NCI-H2171 treated with DMSO at 0.1 percent for 48 hours (cell line): Measurements from ENCODE around the gene USP12.
"Not testable (repeated sequence)": the region's sequence is repeated elsewhere in the genome, so short reads cannot be mapped to it uniquely, and the experiment has no call there.

Source experiments
- DNase-seq: peaks from one replicate; lab custom pipeline; 2025; lab: John Stamatoyannopoulos, UW

Gene USP12

DNA sequence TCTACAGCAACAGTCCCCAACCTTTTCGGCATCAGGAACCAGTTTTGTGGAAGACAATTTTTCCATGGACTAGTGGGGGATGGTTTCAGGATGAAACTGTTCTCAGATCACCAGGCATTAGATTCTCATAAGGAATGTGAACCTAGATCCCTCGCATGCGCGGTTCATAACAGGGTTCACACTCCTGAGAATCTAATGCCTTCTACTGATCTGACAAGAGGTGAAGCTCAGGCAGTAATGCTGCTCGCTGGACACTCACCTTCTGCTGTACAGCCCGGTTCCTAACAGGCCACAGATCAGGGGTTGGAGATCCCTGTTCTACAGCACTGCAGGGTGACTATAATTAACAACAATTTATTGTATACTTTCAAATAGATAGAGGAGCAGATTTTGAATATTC is 21.9 kb downstream of the USP12 start:
- no peak for DNase-seq

DNA sequence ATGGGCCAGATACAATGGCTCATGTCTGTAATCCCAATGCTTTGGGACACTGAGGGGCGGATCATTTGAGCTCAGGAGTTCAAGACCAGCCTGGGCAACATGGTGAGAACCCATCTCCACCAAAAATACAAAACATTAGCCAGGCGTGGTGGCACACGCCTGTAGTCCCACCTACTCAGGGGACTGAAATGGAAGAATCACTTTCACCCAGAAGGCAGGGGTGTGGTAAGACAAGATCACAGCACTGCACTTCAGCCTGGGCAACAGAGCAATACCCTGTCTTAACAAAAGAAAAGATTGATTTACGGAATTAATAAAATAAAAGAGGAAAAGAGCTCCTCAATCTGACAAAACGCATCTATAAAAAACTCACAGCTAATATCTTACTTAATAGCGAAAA is 22.7 kb downstream of the USP12 start:
- DNase-seq: no peak

GRCh38 chr13:27147530-27148170 is 24.0 kb downstream of the USP12 start:
- DNase-seq: no peak

DNA sequence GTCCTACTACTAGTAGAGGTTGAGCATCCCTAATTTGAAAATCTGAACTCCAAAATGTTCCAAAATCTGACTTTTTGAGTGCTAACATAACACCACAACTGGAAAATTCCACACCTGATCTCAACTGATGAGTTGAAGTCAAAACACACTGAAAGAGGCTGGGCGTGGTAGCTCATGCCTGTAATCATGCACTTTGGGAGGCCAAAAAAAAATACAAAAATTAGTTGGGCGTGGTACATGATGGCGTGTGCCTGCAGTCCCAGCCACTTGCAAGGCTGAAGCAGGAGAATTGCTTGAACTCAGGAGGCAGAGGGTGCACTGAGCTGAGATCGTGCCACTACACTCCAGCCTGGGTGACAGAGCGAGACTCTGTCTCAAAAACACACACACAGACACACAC is 29.9 kb downstream of the USP12 start:
- DNase-seq: no peak

DNA sequence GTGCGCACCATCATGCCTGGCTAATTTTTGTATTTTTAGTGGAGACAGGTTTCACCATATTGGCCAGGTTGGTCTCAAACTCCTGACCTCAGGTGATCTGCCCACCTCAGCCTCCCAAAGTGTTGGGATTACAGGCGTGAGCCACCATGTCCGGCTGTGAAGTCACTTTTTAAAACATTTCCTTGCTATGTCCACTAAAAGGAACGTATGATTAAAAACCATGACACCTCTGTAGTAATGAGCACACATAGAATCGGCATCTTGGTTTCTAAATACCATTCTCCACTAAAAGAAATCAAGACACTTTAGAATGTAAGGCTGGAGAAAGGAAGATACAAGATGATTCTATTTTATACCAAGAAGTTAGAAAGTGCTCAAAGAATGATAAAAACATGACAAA is 30.5 kb downstream of the USP12 start:
- not testable (repeated sequence) for DNase-seq

- no peak for DNase-seq
These were observed 31.6 kb downstream of the USP12 start for GRCh38 chr13:27140060-27140459.

DNA sequence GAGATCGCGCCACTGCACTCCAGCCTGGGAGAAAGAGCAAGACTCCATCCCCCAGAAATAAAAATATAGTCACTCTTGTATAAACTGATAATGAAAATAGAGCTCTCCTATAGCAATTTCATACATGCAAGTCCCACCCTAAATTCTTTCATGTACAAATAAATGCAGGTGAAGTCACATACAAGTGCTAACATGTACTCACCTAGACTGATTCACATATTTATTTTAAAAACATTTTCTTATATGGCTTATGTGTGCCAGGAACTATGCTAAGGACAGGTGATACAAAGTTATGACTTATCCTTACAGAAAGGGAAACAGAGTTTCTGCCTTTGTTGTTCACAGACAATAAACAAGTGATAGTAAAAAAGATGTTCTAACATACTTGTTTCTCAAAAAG is 32.0 kb downstream of the USP12 start:
- DNase-seq: no peak

DNA sequence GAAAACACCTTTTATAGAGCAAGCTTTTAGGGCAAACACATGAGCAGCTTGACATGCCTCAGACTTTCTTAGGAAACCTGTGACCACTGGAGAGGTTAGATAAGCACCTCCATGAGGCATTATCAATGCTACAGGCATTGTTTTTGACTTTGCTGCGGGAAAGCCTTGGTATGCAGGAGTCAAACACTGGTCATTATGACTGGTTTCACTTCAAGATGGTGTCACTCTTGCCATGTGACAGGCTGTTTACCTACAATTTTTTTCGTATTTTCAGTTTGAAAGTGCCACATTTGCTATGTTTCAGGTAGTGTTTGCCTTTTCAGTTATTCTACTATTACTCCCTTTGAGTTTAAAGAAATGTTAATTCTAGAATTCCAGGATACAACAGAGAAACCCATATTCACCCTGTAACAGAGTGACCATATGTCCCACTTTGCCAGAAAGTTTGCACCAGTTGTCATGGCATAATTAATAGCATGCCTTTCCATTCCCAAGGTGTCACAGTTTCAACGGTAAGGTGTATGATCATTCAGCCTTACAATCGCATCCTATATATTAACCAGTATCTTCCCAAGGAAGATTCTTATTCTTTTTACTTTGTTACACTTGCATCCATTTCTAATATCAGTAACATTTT is 33.0 kb downstream of the USP12 start:
- no peak for DNase-seq

DNA sequence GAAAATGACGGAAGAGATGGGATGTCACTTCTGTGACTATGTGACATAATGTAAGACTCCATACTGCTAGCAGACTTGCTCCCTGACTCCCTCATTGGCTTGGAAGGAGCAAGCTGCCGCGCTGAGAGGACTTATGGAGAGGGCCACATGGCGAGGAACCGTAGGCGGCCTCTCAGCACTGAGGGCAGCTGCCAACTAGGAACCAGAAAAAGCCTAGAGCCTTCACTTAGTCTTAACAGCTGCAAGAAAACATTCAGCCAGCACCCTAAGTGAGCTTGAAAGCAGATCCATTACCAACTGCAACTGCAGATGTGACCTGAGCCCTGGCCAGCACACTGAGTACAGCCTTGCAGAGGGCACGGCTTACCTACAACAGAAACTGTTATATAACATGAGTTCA is 33.9 kb downstream of the USP12 start:
- peak; percentile 40 for DNase-seq

DNA sequence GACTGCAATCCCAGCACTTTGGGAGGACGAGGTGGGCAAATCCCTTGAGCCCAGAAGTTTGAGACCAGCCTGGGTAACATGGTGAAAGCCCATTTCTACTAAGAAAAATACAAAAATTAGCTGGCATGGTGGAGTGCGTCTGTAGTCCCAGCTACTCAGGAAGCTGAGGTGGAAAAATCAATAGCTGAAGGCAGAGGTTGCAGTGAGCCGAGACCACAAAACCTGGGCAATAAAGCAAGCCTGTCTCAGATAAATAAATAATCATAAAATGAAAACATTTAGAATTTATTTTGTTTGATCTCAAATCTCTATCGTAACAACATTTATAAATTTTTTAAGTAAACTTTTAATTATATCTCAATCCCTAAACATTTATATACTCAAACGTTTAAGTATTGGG is 36.6 kb downstream of the USP12 start:
- no peak for DNase-seq

GRCh38 chr13:27133889-27134288 is 37.7 kb downstream of the USP12 start:
- DNase-seq: no peak

- no peak for DNase-seq
These were observed 39.1 kb downstream of the USP12 start for GRCh38 chr13:27132538-27132937.

DNA sequence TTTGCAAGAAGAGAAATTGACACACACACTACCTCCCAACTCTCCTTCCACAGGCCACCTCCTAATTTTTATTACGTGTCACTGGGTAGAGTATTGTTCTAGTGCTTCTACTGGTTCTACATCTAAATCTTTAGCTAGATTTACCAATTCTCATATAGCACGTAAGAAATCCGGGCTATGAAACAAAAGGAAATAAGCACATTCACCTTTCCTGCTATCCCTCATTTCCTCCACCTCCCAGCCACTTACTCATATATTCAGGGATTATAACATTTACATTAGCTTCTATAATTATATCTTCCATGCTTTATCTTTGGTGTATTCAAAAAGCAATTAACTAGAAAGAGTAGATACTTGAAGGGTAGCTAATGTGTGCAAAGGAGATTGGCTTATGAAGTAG is 39.7 kb downstream of the USP12 start:
- no peak for DNase-seq

DNA sequence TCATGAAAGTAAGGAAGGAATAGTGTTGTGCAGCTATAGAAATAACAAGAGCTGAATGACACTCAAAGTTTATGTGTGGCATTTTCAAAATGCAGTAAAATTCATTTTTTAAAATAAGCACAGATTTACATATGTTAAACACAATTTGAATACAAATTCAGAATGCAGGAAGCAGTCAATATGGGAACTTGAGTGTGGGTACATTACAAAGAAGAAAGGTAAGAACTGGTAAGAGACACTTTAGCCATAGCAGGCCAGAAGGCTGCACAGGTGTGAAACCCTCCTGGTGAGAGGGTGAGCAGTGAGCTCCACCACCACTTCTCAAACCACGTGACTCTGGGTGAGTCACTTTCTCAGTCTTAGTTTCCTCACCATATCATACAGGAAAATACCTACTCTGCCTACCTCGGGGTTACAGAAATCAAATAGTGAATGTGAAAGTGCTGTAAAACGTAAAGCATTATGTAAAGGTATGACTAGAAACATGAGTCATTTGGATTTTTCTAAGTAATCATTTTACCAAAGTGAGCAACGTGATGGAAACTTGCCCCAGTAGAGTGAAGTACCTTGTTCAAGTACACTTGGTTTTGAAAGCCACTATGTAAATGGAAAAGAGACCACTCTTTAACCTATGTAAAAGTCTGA is 40.5 kb downstream of the USP12 start:
- no peak for DNase-seq

DNA sequence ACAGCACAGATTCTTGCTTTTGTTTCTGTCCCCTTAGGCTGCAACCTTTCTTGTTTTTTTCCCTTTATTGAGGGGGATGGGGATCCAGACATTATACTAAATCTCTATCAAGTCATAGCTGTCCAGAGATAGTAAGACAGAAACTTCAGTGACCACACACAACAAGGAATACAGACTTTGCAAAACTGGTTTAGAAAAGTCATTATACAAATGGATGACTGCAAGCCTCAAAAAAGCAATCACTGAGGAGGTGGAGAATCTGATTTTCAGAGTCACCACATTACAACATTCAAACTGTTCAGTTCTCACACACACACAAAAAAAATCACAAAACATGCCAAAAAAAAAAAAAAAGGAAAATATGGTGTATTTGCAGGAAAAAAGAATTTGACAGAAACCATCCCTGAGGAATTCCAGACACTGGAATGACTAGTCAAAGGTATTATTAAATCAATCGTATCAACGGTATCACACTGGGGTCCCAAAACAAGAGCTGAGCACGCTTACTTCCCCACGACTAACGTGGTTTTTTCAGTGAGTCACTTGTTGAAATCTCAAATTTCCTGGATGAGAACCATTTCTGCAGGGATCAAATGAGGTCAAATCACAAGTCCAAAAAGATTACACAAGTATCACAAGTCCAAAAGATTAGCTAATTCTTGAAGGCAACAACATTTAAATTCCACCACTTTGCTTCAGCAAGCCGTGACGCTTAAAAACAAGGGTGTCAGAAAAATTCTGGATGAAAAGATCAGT is 41.2 kb downstream of the USP12 start:
- no peak for DNase-seq

DNA sequence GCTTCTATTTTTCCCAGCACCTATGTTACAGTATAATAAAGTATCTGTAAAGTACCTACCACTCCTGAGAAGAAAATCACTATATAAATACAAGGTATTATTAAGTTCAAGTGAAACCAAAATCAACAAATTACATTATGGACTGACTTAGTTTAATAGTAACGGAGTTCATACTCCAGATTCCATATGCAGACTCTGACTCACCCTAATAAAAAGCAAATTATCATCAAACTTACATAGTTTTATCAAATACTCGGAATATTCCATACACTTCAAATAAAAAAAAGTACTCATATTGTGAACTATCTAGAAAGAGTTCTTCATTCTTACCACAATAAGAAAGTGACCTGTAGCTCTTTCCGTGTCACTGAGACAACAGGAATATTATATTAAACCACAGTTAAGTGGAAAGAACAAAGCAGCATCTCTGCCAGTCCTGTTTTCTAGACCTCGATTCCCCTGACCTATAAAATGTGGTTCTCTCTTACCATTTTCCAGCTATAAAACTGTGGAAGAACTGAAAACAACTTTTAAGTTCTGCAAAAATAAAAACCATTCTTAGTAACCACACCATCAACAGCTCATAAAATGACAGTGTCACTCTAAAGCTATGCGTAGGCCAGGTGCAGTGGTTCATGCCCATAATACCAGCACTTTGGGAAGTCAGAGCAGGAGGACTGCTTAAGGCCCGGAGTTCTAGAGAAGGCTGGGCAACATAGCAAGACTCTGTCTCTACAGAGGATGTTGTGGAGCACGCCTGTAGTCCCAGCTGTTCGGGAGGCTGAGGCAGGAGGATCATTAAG is 42.6 kb downstream of the USP12 start:
- no peak for DNase-seq

DNA sequence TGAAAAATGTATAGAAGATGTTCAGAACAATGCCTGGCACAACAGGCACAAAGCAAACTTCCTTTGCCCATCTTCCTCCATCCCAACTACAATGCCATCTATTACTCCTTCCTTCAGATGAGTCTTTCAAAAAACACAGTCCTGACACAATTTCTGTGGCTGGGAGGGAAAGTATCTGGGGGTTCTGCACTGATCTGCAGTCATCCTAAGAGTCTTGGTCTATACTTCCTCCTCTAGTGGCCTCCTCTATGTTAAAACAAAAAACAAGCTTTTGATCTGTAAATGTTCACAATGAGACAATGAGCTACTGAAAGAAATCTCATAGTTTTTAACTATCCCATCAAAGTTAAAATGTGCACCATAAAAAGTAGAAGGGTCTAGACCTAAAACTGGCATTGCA is 44.8 kb downstream of the USP12 start:
- no peak for DNase-seq

GRCh38 chr13:27125357-27126282 is 46.0 kb downstream of the USP12 start:
- DNase-seq: no peak

GRCh38 chr13:27124571-27124970 is 47.0 kb downstream of the USP12 start:
- DNase-seq: no peak

DNA sequence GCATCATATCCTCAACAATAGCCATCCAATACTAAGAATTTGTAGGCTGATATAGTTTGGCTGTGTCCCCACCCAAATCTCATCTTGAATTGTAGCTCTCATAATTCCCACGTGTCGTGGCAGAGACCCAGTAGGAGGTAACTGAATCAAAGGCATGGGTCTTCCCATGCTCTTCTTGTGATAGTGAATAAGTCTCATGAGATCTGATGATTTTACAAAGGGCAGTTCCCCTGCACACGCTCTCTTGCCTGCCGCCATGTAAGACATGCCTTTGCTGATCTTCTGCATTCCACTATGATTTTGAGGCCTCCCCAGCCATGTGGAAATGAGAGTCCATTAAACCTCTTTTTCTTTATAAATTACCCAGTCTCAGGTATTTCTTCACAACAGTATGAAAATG is 48.2 kb downstream of the USP12 start:
- not testable (repeated sequence) for DNase-seq

DNA sequence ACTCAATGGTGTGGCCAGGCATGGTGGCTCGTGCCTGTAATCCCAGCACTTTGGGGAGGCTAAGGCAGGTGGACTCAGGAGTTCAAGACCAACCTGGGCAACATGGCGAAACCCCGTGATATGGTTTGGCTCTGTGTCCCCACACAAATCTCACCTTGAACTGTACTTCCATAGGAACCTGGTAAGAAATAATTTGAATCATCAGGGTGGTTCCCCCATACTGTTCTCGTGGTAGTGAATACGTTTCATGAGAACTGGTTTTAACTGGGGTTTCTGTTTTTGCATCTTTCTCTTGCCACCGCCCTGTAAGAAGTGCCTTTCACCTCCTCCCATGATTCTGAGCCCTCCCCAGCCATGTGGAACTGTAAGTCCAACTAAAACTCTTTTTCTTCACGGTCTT is 49.6 kb downstream of the USP12 start:
- DNase-seq: no peak
